Right lobe of liver (tissue), 4 donors: ENCODE results near the gene SYNJ2.

Source experiments
- CTCF ChIP-seq, 4 donors: fragments of 200-600 bp in 3 of 4; fragments of 450-650 bp in 1 of 4; IDR thresholded peaks; one replicate each; pipeline versions ENCODE4 v1.5.1 to v1.8.0; 2016 to 2022; ENCODE audit warnings: antibody characterized with exemption in 4 of 4, mild to moderate bottlenecking in 2 of 4
- POLR2A ChIP-seq: fragments of 450-650 bp; IDR thresholded peaks from one replicate; pipeline ENCODE4 v1.6.1; 2017; ENCODE audit warnings: antibody characterized with exemption, mild to moderate bottlenecking
- donor health status: DM: no; HTN: no; CAD: no.
- donor health status: DM: no; HTN: no; CAD: no.
- donor health status: DM: no; HTN: yes; CAD: no.

DNA sequence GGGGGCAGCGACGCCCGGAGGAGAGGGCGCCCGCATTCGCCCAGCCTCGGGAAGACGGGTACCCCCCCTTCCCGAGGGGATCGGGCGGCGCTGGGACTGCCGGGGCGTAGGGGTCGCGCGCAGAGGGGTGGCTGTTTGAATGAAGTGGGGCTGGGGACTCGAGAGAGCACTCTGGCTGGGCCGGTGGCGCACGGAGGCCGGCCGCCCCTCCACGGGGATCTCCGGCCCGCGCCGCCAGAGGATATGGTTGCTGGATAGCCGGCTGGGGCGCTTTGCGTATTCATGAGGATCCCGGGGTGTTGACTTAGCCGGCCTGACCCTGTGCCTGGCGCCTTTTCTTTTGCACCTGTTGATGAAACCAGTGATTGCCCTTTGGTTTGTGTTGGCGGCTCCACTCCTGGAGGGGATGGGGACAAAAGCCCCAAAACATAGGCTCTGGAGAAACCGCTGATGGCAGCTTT lies 469 bp downstream of the SYNJ2 start:
- TF ChIP-seq CTCF (IDR thresholded peaks at IDR 0.05) (no peak), POLR2A (no peak)
